LNCaP clone FGC (cell line): ENCODE data around the gene PGS1.

Source experiments
- DNase-seq: peaks from one replicate; pipeline ENCODE4 v3.0.0-alpha.2; 2011; ENCODE audit warnings: low read depth
- H3K4me3 ChIP-seq: 2 replicates; pipeline ENCODE4 v1.5.1; 2011; ENCODE audit warnings: mild to moderate bottlenecking, low read depth, low read length, control low read depth
- CTCF ChIP-seq: IDR thresholded peaks from 2 replicates; pipeline ENCODE4 v1.5.1; 2012; ENCODE audit warnings: mild to moderate bottlenecking; ENCODE audit not compliant: control insufficient read depth, insufficient read depth; ENCODE audit errors: extremely low read depth

PGS1 gene

GRCh38 chr17:78337244-78338109 is 41.0 kb upstream of the PGS1 start:
- no peak overlapping the region for H3K4me3 ChIP-seq
- TF ChIP-seq CTCF, result no peak
- DNase-seq, result no peak

- DNase-seq, result no peak
- no peak overlapping the region for H3K4me3 ChIP-seq
- no peak for TF ChIP-seq CTCF
Measured at GRCh38 chr17:78338486-78339259, 39.8 kb upstream of the PGS1 start.

- TF ChIP-seq CTCF, result no peak
- H3K4me3 ChIP-seq, result no peak overlapping the region
- DNase-seq, result no peak
Measured at GRCh38 chr17:78340183-78340955, 38.1 kb upstream of the PGS1 start.

GRCh38 chr17:78341559-78342448 is 36.6 kb upstream of the PGS1 start:
- no peak for TF ChIP-seq CTCF
- no peak for DNase-seq
- H3K4me3 ChIP-seq, result no peak overlapping the region

- no peak overlapping the region for H3K4me3 ChIP-seq
- no peak for TF ChIP-seq CTCF
- DNase-seq, result no peak
Measured at GRCh38 chr17:78342449-78343186, 35.8 kb upstream of the PGS1 start.
